Subcutaneous adipose tissue (tissue), 4 donors: Measurements from ENCODE around the gene CFAP54. TPM values are rescaled to one million over a fixed set of nuclear protein-coding genes. Genes with fewer than 3 reads are reported as not detected.

Source experiments
- total RNA-seq, 4 donors: library from RNA; depleted of rRNA; stranded (reverse); fragments of >200 nt; gene quantifications; one replicate each; pipeline ENCODE4 v1.1.0, GENCODE V29; 2016
- TF ChIP-seq, protein P1 (sequence below): fragments of 450-650 bp; IDR thresholded peaks from one replicate; pipeline ENCODE4 v1.5.1; 2016; ENCODE audit warnings: low read depth, mild to moderate bottlenecking, control low read depth, antibody characterized with exemption, moderate library complexity

The CFAP54 gene
- total RNA-seq, 4 donors from 2014 or later, result 0.33 to 1.7 (median 0.89) TPM

GRCh38 chr12:96879301-96879700, 389.9 kb downstream of the CFAP54 start:
- TF ChIP-seq, protein P1, sequence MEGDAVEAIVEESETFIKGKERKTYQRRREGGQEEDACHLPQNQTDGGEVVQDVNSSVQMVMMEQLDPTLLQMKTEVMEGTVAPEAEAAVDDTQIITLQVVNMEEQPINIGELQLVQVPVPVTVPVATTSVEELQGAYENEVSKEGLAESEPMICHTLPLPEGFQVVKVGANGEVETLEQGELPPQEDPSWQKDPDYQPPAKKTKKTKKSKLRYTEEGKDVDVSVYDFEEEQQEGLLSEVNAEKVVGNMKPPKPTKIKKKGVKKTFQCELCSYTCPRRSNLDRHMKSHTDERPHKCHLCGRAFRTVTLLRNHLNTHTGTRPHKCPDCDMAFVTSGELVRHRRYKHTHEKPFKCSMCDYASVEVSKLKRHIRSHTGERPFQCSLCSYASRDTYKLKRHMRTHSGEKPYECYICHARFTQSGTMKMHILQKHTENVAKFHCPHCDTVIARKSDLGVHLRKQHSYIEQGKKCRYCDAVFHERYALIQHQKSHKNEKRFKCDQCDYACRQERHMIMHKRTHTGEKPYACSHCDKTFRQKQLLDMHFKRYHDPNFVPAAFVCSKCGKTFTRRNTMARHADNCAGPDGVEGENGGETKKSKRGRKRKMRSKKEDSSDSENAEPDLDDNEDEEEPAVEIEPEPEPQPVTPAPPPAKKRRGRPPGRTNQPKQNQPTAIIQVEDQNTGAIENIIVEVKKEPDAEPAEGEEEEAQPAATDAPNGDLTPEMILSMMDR, result no peak

- TF ChIP-seq, protein P1, result no peak
Observed at GRCh38 chr12:96880220-96880619, 390.8 kb downstream of the CFAP54 start.

DNA sequence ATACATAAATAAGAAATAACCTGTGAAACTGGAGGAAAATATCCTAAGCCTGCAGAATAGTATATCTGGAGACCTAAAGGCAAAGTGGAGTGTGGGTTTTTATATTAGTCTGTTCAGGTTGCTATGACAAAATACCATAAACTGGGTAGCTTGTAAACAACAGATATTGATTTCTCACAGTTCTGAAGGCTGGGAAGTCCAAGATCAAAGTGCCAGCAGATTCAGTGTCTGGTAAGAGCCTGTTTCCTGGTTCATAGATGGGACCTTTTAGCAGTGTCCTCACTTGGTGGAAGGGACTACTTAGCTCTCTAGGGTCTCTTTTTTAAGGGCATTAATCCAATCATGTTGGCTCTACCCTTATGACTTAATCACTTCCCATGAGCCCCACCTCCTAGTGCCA, 392.2 kb downstream of the CFAP54 start:
- TF ChIP-seq, protein P1, result no peak

DNA sequence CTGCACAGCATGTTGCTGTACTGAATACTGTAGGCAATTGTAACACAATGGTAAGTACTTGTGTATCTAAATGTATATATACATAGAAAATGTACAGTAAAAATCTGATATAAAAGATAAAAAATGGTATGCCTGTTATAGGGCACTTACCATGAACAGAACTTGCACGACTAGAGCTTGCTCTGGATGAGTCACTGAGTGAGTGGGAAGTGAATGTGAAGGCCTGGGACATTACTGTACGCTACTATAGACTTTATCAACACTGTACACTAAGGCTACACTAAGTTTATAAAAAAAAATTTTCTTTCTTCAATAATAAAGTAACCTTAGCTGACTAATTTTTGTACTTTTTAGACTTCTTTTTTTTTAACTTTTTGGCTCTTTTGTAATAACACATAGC, 393.5 kb downstream of the CFAP54 start:
- TF ChIP-seq, protein P1, result no peak

DNA sequence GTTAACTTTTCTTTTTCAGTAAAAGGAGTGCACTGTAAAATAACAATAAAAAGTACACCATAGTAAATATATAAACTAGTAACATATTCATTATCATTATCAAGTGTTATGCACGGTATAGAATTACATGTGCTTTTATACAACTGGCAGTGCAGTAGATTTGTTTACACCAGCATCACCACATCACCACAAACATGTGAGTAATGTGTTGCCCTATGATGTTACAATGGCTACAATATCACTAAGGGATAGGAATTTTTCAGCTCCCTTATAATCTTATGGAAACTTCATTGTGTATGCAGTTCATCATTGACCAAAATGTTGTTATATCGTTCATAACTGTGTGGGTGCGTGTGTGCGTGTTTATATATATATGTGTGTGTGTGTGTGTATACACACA, 394.2 kb downstream of the CFAP54 start:
- TF ChIP-seq, protein P1, result no peak

GRCh38 chr12:96886998-96887677, 397.8 kb downstream of the CFAP54 start:
- TF ChIP-seq, protein P1, result no peak

DNA sequence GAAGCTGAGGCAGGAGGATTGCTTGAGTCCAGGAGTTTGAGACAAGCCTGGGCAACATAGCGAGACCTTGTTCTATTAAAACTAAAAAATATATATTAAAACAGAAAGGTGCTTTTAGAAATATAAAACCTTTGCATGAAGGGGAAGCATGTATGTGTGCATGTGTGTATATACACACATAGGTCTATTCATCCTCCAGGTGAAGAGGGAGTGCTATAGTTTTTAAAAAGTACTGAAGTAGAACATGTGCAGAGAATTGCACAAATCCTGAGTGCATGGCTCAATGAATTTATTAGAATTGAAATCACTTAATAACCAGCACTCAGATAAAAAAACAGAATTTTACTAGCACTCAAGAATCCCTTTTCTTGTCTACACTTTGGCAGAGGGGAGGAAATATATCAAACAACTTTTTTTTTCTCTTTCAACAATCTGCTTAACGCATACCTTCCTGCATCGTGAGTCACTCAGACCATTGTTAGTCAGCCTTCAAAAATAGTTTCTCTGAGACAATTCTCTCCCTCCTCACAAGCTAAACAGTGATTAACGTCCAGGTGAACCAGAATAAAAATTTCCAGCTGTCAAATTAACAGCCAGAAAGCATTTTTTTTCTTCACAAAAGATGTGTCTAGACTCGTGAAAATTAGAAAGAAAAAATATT, 400.0 kb downstream of the CFAP54 start:
- TF ChIP-seq, protein P1, result no peak
